Naive thymus-derived CD4-positive, alpha-beta T cell (primary cell): ENCODE measurements around the gene MIA2. TPM values are rescaled to one million over a fixed set of nuclear protein-coding genes. Genes with fewer than 3 reads are reported as not detected.
"Not testable (repeated sequence)": the region's sequence is repeated elsewhere in the genome, so short reads cannot be mapped to it uniquely, and the experiment has no call there.

Experiments used
- ATAC-seq: fragments of 150-1000 bp; cut with Tn5 transposase; 2 replicates; pipeline ENCODE4 v1.10.0; 2021; ENCODE audit warnings: mild to moderate bottlenecking, moderate library complexity
- CTCF ChIA-PET: fragments of 350-600 bp; sonication (Branson Sonifier 250); formaldehyde crosslinking; loops from one replicate; lab custom pipeline; 2021; ENCODE audit warnings: antibody characterized with exemption; lab: Charles Lee
- POLR2A ChIA-PET: fragments of 350-600 bp; sonication (Branson Sonifier 250); formaldehyde crosslinking; loops from one replicate; lab custom pipeline; 2021; ENCODE audit warnings: antibody characterized with exemption, inconsistent platforms; lab: Charles Lee
- DNase-seq, 9 donors: peaks; one replicate each; pipeline versions ENCODE4 v3.0.0 to v3.0.0-alpha.2; 2020 to 2022; ENCODE audit warnings: mixed read lengths in 1 of 9
- H3K27ac ChIP-seq: one replicate; pipeline ENCODE4 v1.7.0; 2013; ENCODE audit warnings: mild to moderate bottlenecking, low read depth, low read length, moderate library complexity
- H3K27me3 ChIP-seq, 2 donors: one replicate each; pipeline ENCODE4 v1.7.0; 2013; ENCODE audit warnings: low read length in 2 of 2, mild to moderate bottlenecking in 2 of 2, moderate library complexity in 2 of 2; ENCODE audit not compliant: control insufficient read depth in 2 of 2, insufficient read depth in 2 of 2
- H3K36me3 ChIP-seq, 3 experiments: 1 replicate in 2 of 3; 2 replicates in 1 of 3; pipeline ENCODE4 v1.7.0; 2013; ENCODE audit warnings: low read length in 3 of 3, mild to moderate bottlenecking in 3 of 3, moderate library complexity in 1 of 3; ENCODE audit not compliant: insufficient read depth in 3 of 3, control insufficient read depth in 2 of 3
- H3K4me1 ChIP-seq, 2 donors: one replicate each; pipeline ENCODE4 v1.7.0; 2013; ENCODE audit warnings: low read length in 2 of 2, mild to moderate bottlenecking in 2 of 2, moderate library complexity in 1 of 2; ENCODE audit not compliant: control insufficient read depth in 2 of 2, insufficient read depth in 2 of 2
- H3K4me3 ChIP-seq: 2 replicates; pipeline ENCODE4 v1.7.0; 2013; ENCODE audit warnings: mild to moderate bottlenecking, low read length
- H3K9me3 ChIP-seq, 3 experiments: 1 replicate in 2 of 3; 2 replicates in 1 of 3; pipeline ENCODE4 v1.7.0; 2013; ENCODE audit warnings: low read length in 3 of 3; ENCODE audit not compliant: control insufficient read depth in 2 of 3
- H3K27ac Mint-ChIP-seq, 9 donors: one replicate each; pipeline ENCODE4 v1.8.0; 2020 to 2022; ENCODE audit warnings: mixed read lengths in 9 of 9, mild to moderate bottlenecking in 8 of 9, moderate library complexity in 5 of 9, inconsistent platforms in 2 of 9
- H3K27me3 Mint-ChIP-seq, 5 donors: one replicate each; pipeline ENCODE4 v1.8.0; 2021 to 2022; ENCODE audit warnings: mixed read lengths in 5 of 5, mild to moderate bottlenecking in 1 of 5
- H3K36me3 Mint-ChIP-seq, 5 donors: one replicate each; pipeline ENCODE4 v1.8.0; 2020 to 2022; ENCODE audit warnings: mixed read lengths in 5 of 5, mild to moderate bottlenecking in 3 of 5, inconsistent platforms in 1 of 5
- H3K4me1 Mint-ChIP-seq, 7 donors: one replicate each; pipeline ENCODE4 v1.8.0; 2020 to 2022; ENCODE audit warnings: mixed read lengths in 7 of 7, mild to moderate bottlenecking in 3 of 7, inconsistent platforms in 1 of 7
- H3K4me3 Mint-ChIP-seq, 10 donors: one replicate each; pipeline ENCODE4 v1.8.0; 2020 to 2022; ENCODE audit warnings: mild to moderate bottlenecking in 10 of 10, mixed read lengths in 10 of 10, moderate library complexity in 6 of 10, inconsistent platforms in 2 of 10
- H3K9me3 Mint-ChIP-seq, 11 donors: one replicate each; pipeline ENCODE4 v1.8.0; 2020 to 2022; ENCODE audit warnings: mixed read lengths in 11 of 11, mild to moderate bottlenecking in 4 of 11, inconsistent platforms in 1 of 11, moderate library complexity in 1 of 11
- intact Hi-C, 2 donors: fragments of 100-400 bp; cut with micrococcal nuclease; formaldehyde crosslinking; loops; one replicate each; pipeline ENCODE4 v1.15.1; 2023
- polyA plus RNA-seq, 2 donors: library from polyadenylated mRNA; unstranded; fragments of 300-500 nt; fragmentation: Illumina TruSeq; gene quantifications; one replicate each; pipeline ENCODE4 v1.2.3, GENCODE V29; 2021
- total RNA-seq, 6 experiments: library from RNA in 5 of 6; stranded (reverse) in 5 of 6; gene quantifications; 1 replicate in 5 of 6; 2 replicates in 1 of 6; pipeline ENCODE4 v1.2.3 and lab custom pipeline; 2021 to 2026

MIA2 gene
- total and polyA plus RNA-seq, 7 experiments from 2014 or later, result 18.4 to 30.6 (median 26.1) TPM

DNA sequence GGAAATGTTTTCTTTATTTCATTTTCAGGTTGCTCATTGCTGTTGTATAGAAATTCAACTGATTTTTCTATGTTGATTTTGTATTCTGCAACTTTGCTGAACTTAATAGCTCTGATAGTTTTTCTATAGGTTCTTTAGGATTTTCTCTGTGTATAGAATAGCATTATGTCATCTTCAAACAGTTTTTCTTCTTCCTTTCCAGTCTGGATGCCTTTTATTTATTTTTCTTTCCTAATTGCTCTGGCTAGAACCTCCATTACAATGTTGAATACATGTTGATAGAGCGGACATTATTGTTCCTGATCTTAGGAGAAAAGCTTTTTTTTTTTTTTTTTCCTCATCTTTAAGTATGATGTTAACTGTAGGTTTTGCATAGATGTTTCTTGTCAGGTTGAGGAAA lies 39.2 kb downstream of the MIA2 start:
- H3K27me3 Mint-ChIP-seq, result no peaks in the 10 kb centered on the region
- peak overlapping the region in 5 of 10 donors; percentile 26 to 57 (median 40) for H3K4me3 Mint-ChIP-seq
- H3K4me1 ChIP-seq, result peaks cover 17 to 29% of the 10 kb centered on the region in 2 donors
- peaks cover 60 to 87% (median 82%) of the 10 kb centered on the region in 7 donors for H3K4me1 Mint-ChIP-seq
- no peaks in the 10 kb centered on the region for H3K36me3 ChIP-seq
- no peaks in the 10 kb centered on the region for H3K9me3 ChIP-seq
- ChIA-PET POLR2A (interaction anchor here (0.7 kb wide), 1 partner anchor 16 kb away, joined by 6 read pairs; no protein-coding TSS in a partner anchor), CTCF (no interaction called here)
- intact Hi-C loops, result no loop called here
- peaks cover 0 to 28% (median 9%) of the 10 kb centered on the region in 5 donors for H3K36me3 Mint-ChIP-seq
- no peak overlapping the region for H3K27ac ChIP-seq
- no peaks in the 10 kb centered on the region for H3K27me3 ChIP-seq
- H3K27ac Mint-ChIP-seq, result peak overlapping the region in 6 of 9 donors; percentile 29 to 49 (median 34)
- no peak for ATAC-seq
- no peak overlapping the region for H3K4me3 ChIP-seq
- no peak for DNase-seq
- H3K9me3 Mint-ChIP-seq, result peaks cover 0 to 11% (median 0%) of the 10 kb centered on the region in 11 donors

DNA sequence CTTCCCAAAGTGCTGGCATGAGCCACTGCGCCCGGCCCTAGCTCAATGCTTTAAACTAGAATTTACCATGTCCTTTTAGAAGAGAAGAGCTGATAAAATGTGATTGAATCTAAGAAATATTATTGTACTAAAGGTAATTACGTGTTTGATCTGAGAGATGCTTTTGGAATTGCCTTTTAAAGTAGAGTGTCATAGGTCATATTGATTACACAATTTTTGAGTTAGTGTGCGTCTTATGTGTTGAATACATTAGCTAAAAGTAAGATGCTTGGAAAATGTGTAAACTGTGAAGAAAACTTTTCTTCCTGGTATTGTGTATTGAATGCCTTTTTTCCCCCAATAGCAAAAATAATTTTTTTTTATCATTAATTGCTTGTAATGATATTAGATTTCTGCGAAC lies 41.7 kb downstream of the MIA2 start:
- H3K9me3 ChIP-seq, result no peaks in the 10 kb centered on the region
- intact Hi-C loops, result no loop called here
- peaks cover 0 to 11% (median 0%) of the 10 kb centered on the region in 11 donors for H3K9me3 Mint-ChIP-seq
- H3K27me3 Mint-ChIP-seq, result no peaks in the 10 kb centered on the region
- peak overlapping the region in 6 of 9 donors; percentile 12 to 81 (median 52) for H3K27ac Mint-ChIP-seq
- peaks cover 0 to 40% (median 26%) of the 10 kb centered on the region in 5 donors for H3K36me3 Mint-ChIP-seq
- peaks cover 0 to 11% of the 10 kb centered on the region in 2 donors for H3K4me1 ChIP-seq
- peaks cover 0 to 7% (median 4%) of the 10 kb centered on the region in 3 experiments for H3K36me3 ChIP-seq
- CTCF ChIA-PET, result no interaction called here
- no peaks in the 10 kb centered on the region for H3K27me3 ChIP-seq
- H3K4me3 Mint-ChIP-seq, result peak overlapping the region in 1 of 10 donors; percentile 24
- H3K4me3 ChIP-seq, result no peak overlapping the region
- no peak for ATAC-seq
- H3K27ac ChIP-seq, result no peak overlapping the region
- no peak for DNase-seq
- POLR2A ChIA-PET, result interaction anchor here (0.8 kb wide), 1 partner anchor 8 kb away, joined by 3 read pairs; no protein-coding TSS in a partner anchor
- H3K4me1 Mint-ChIP-seq, result peaks cover 50 to 75% (median 71%) of the 10 kb centered on the region in 7 donors

DNA sequence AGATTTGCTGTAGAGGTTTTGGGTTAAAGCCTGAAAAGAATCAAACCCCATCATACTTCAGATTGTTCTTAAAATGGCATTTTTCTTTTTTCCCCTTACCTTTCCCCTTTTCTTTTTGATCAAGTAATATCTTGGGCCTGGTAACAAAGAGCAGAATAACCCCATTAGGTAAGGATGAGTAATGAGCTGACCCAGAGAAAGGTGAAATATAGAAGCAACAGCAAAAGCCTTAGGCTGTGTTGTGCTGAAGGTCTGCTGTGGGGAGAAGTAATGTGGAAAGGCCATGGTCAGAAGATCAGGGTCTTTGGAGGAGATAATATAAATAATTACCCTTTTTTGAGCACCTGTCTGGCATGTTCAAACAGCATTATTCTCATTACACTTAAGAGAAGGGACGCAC lies 42.3 kb downstream of the MIA2 start:
- Histone ChIP-seq H3K4me3 (no peak overlapping the region), H3K27me3 (no peaks in the 10 kb centered on the region), H3K9me3 (no peaks in the 10 kb centered on the region), H3K36me3 (peaks cover 0 to 7% (median 4%) of the 10 kb centered on the region in 3 experiments), H3K4me1 (peaks cover 0 to 5% of the 10 kb centered on the region in 2 donors), H3K27ac (no peak overlapping the region)
- Mint-ChIP-seq H3K36me3 (peaks cover 0 to 39% (median 24%) of the 10 kb centered on the region in 5 donors), H3K4me3 (peak overlapping the region in 1 of 10 donors; percentile 24), H3K27ac (peak overlapping the region in 8 of 9 donors; percentile 9 to 87 (median 52)), H3K9me3 (peaks cover 0 to 11% (median 0%) of the 10 kb centered on the region in 11 donors), H3K27me3 (no peaks in the 10 kb centered on the region), H3K4me1 (peaks cover 44 to 70% (median 65%) of the 10 kb centered on the region in 7 donors)
- intact Hi-C loops, result no loop called here
- ATAC-seq, result no peak
- ChIA-PET CTCF (no interaction called here), POLR2A (interaction anchor here (0.8 kb wide), 1 partner anchor 9 kb away, joined by 3 read pairs; no protein-coding TSS in a partner anchor)
- DNase-seq, result no peak

DNA sequence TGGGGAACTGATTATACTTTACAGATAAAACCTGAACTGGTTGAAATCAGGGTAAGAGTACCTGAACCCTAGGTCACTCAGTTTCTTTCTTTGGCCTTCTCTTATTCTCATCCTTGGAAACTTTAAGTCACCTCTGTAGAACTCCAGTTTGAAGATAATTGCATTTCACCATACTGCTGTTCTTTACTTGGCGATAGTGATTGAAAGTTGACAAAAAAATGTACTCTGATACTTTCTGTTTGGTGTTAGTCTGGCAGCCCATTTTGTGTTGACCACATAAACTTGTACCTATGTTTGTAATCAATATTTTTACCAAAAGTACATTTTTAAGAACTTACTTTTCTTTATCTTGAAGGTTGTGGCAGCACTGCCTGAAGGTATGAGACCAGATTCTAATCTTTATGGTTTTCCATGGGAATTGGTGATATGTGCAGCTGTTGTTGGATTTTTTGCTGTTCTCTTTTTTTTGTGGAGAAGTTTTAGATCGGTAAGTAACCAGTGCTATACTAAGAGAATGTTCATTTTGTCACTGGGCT lies 42.9 kb downstream of the MIA2 start:
- H3K4me1 ChIP-seq, result no peaks in the 10 kb centered on the region
- no peaks in the 10 kb centered on the region for H3K9me3 ChIP-seq
- no peak overlapping the region for H3K4me3 ChIP-seq
- no peak for DNase-seq
- H3K27me3 Mint-ChIP-seq, result no peaks in the 10 kb centered on the region
- no peaks in the 10 kb centered on the region for H3K27me3 ChIP-seq
- H3K36me3 Mint-ChIP-seq, result peaks cover 0 to 40% (median 29%) of the 10 kb centered on the region in 5 donors
- intact Hi-C loops, result no loop called here
- peaks cover 38 to 68% (median 62%) of the 10 kb centered on the region in 7 donors for H3K4me1 Mint-ChIP-seq
- H3K36me3 ChIP-seq, result peaks cover 0 to 7% (median 4%) of the 10 kb centered on the region in 3 experiments
- no peak for ATAC-seq
- ChIA-PET CTCF (no interaction called here), POLR2A (interaction anchor here (1.2 kb wide), 1 partner anchor 14 kb away, joined by 4 read pairs; no protein-coding TSS in a partner anchor)
- H3K9me3 Mint-ChIP-seq, result peaks cover 0 to 11% (median 0%) of the 10 kb centered on the region in 11 donors
- peak overlapping the region in 8 of 9 donors; percentile 24 to 87 (median 56) for H3K27ac Mint-ChIP-seq
- no peak overlapping the region for H3K4me3 Mint-ChIP-seq
- H3K27ac ChIP-seq, result no peak overlapping the region

DNA sequence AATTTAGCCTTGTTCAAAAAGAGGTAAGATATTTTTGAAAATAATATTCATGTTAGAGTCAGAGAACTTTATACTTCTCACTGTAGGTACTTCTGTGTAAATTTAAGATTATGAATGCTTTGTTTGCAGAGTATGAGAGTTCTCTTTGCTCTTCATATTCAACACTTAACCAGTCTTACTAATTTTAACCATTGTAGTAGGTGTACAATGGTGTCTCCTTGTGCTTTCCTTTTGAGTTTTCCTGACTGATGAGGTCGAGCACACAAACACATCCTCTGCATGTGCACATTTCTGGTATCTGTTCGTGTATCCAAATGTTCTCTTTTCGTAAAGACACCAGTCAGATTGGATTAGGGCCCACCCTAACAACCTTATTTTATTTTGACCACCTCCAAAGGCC lies 45.8 kb downstream of the MIA2 start:
- Histone ChIP-seq H3K4me3 (no peak overlapping the region), H3K9me3 (no peaks in the 10 kb centered on the region), H3K36me3 (peaks cover 0 to 21% (median 9%) of the 10 kb centered on the region in 3 experiments), H3K27ac (no peak overlapping the region), H3K27me3 (no peaks in the 10 kb centered on the region), H3K4me1 (no peaks in the 10 kb centered on the region)
- peaks cover 18 to 49% (median 45%) of the 10 kb centered on the region in 7 donors for H3K4me1 Mint-ChIP-seq
- no peak overlapping the region for H3K4me3 Mint-ChIP-seq
- ATAC-seq (no peak), DNase-seq (no peak)
- H3K27me3 Mint-ChIP-seq, result no peaks in the 10 kb centered on the region
- peak overlapping the region in 6 of 9 donors; percentile 1 to 83 (median 28) for H3K27ac Mint-ChIP-seq
- ChIA-PET CTCF (no interaction called here), POLR2A (no interaction called here)
- intact Hi-C loops, result no loop called here
- peaks cover 0 to 56% (median 43%) of the 10 kb centered on the region in 5 donors for H3K36me3 Mint-ChIP-seq
- H3K9me3 Mint-ChIP-seq, result peaks cover 0 to 1% (median 0%) of the 10 kb centered on the region in 11 donors

- H3K4me3 ChIP-seq, H3K4me1 ChIP-seq, H3K27me3 Mint-ChIP-seq, intact Hi-C loops, H3K27ac ChIP-seq, H3K27me3 ChIP-seq, H3K9me3 ChIP-seq, ATAC-seq, H3K9me3 Mint-ChIP-seq, CTCF ChIA-PET, H3K4me3 Mint-ChIP-seq, DNase-seq, POLR2A ChIA-PET: not testable (repeated sequence)
- H3K36me3 ChIP-seq, result peaks cover 0 to 21% (median 9%) of the 10 kb centered on the region in 3 experiments
- H3K36me3 Mint-ChIP-seq, result peaks cover 0 to 57% (median 43%) of the 10 kb centered on the region in 5 donors
- peaks cover 15 to 40% (median 38%) of the 10 kb centered on the region in 7 donors for H3K4me1 Mint-ChIP-seq
- H3K27ac Mint-ChIP-seq, result peak overlapping the region in 3 of 9 donors; percentile 34 to 56 (median 46)
These were observed 47.0 kb downstream of the MIA2 start for GRCh38 chr14:39280678-39281077.
